ENCODE data around the gene TRAF4. TPM values are rescaled to one million over a fixed set of nuclear protein-coding genes. Genes with fewer than 3 reads are reported as not detected.

TRAF4 gene
- total and polyA plus RNA-seq, 7 donors: 1.4 to 6.7 (median 2.2) TPM

GRCh38 chr17:28725166-28725659 lies 18.6 kb upstream of the TRAF4 start:
- TF ChIP-seq CTCF (IDR thresholded peaks at IDR 0.05): no peak
- no peak for ATAC-seq
- H3K4me1 ChIP-seq: peaks cover 40% of the 10 kb centered on the region
- DNase-seq: no peak
- peak overlapping the region; percentile 80 for H3K4me3 ChIP-seq
- intact Hi-C loops (cut with DNase I): loop anchor here (5.0 to 10.0 kb wide), 2 partner anchors 177 to 390 kb away; partner anchors contain the start of gene DHRS13 (in 1 of the 2)
- WGBS, 3 donors: 17 to 30% (median 21%) methylated on average over 20 of the region's 20 CpGs
- H3K9me3 ChIP-seq: no peaks in the 10 kb centered on the region
- no peak overlapping the region for H3K27ac ChIP-seq
- peaks cover 0 to 44% of the 10 kb centered on the region in 2 donors for H3K36me3 ChIP-seq (ENCODE audit: insufficient read depth in 1 of 2, low read depth in 1 of 2)
- H3K27me3 ChIP-seq (ENCODE audit: insufficient read depth in 3 of 3, low read length in 2 of 3): no peaks in the 10 kb centered on the region

GRCh38 chr17:28725660-28726225 lies 18.1 kb upstream of the TRAF4 start:
- no peaks in the 10 kb centered on the region for H3K27me3 ChIP-seq (ENCODE audit: insufficient read depth in 3 of 3, low read length in 2 of 3)
- TF ChIP-seq CTCF (IDR thresholded peaks at IDR 0.05): no peak
- no peak overlapping the region for H3K27ac ChIP-seq
- intact Hi-C loops (cut with DNase I): loop anchor here (1.0 to 10.0 kb wide), 3 partner anchors 25 to 389 kb away; partner anchors contain the start of gene DHRS13 (in 1 of the 2)
- ATAC-seq: peak in 3 of 4 donors; percentile 3 to 7 (median 6)
- WGBS, 3 donors: 2 to 3% (median 2%) methylated on average over 32 to 45 of the region's 45 CpGs
- DNase-seq: peak in 1 of 2 donors; percentile 75
- H3K4me1 ChIP-seq: peaks cover 39% of the 10 kb centered on the region
- peaks cover 0 to 43% of the 10 kb centered on the region in 2 donors for H3K36me3 ChIP-seq (ENCODE audit: insufficient read depth in 1 of 2, low read depth in 1 of 2)
- peak overlapping the region; percentile 80 for H3K4me3 ChIP-seq
- no peaks in the 10 kb centered on the region for H3K9me3 ChIP-seq

- 1% methylated on average over 16 to 49 of the region's 49 CpGs for WGBS, 3 donors
- Histone ChIP-seq H3K9me3 (no peaks in the 10 kb centered on the region), H3K36me3 (ENCODE audit: insufficient read depth in 1 of 2, low read depth in 1 of 2) (peaks cover 0 to 38% of the 10 kb centered on the region in 2 donors), H3K4me3 (peak within 1 kb of the TSS; percentile 80), H3K4me1 (peaks cover 35% of the 10 kb centered on the region), H3K27ac (peak within 1 kb of the TSS; percentile 59), H3K27me3 (ENCODE audit: insufficient read depth in 3 of 3, low read length in 2 of 3) (no peaks in the 10 kb centered on the region)
- peak; percentile 8 to 33 (median 8) for ATAC-seq
- DNase-seq: peak; percentile 69 to 79
- no peak for TF ChIP-seq CTCF (IDR thresholded peaks at IDR 0.05)
- intact Hi-C loops (cut with DNase I): loop anchor here (1.0 to 10.0 kb wide), 3 partner anchors 24 to 389 kb away; partner anchors contain the start of gene DHRS13 (in 1 of the 2)
Observed at GRCh38 chr17:28726226-28726626, 17.6 kb upstream of the TRAF4 start, which contains the start of gene TLCD1. TSS of gene TLCD1 (minus strand) at chr17:28726233. CDS start at chr17:28726097, 136 bp downstream.

- 0% methylated on average over 56 to 57 of the region's 57 CpGs for WGBS, 3 donors
- intact Hi-C loops (cut with DNase I): loop anchor here (1.0 to 10.0 kb wide), 3 partner anchors 23 to 388 kb away; partner anchors contain the start of gene DHRS13 (in 1 of the 2)
- H3K27ac ChIP-seq: peak overlapping the region; percentile 59
- H3K4me3 ChIP-seq: peak overlapping the region; percentile 80
- H3K27me3 ChIP-seq (ENCODE audit: insufficient read depth in 3 of 3, low read length in 2 of 3): no peaks in the 10 kb centered on the region
- H3K36me3 ChIP-seq (ENCODE audit: insufficient read depth in 1 of 2, low read depth in 1 of 2): peaks cover 0 to 32% of the 10 kb centered on the region in 2 donors
- H3K9me3 ChIP-seq: no peaks in the 10 kb centered on the region
- peak; percentile 92 to 95 for DNase-seq
- TF ChIP-seq CTCF (IDR thresholded peaks at IDR 0.05): peak; percentile 99
- H3K4me1 ChIP-seq: peaks cover 28% of the 10 kb centered on the region
- peak; percentile 70 to 79 (median 75) for ATAC-seq
Observed at GRCh38 chr17:28726627-28727491, 17.0 kb upstream of the TRAF4 start.
